ENCODE measurements around the gene DZANK1. TPM values are rescaled to one million over a fixed set of nuclear protein-coding genes. Genes with fewer than 3 reads are reported as not detected.

Gene DZANK1
- total and polyA plus RNA-seq, 9 of the 15 experiments (the other 6 are each of a cell fraction or from before 2014, with no cell fraction given), result 0.04 to 0.18 (median 0.11) TPM; not detected in 2

DNA sequence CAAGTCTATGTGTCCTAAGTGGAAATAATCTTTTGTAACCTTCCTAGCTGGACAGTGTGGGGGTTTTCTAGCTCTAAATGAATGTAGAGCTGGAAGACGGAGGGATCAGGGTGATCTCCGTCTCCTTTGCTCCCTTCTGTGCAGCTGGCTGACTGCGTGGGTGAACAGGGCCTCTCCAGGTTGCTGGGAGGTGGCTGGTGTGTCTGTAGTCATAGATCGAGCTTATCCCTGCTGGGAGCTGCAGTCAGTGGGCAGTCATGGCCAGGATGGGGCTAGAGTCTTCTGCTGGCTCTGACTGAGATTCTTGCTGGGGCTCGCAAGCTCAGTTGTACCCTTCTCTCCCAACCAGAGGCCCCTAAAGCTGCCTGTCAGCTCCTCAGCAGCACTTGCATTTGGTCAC is 47.3 kb upstream of the DZANK1 start:
- ATAC-seq, result no peak
- no peak for TF ChIP-seq ZNF395 (CRISPR knock-in tag; IDR thresholded peaks at IDR 0.05)
- no peak for TF ChIP-seq ZNF217 (CRISPR knock-in tag; IDR thresholded peaks at IDR 0.05)
- no peak for TF ChIP-seq ZBTB40 (IDR thresholded peaks at IDR 0.05)
- no peak for TF ChIP-seq ZBTB40 (CRISPR knock-in tag; IDR thresholded peaks at IDR 0.05)
- no peak for TF ChIP-seq USF1 (CRISPR knock-in tag; IDR thresholded peaks at IDR 0.05)
- TF ChIP-seq SREBF2 (CRISPR knock-in tag; IDR thresholded peaks at IDR 0.05), result no peak
- TF ChIP-seq, protein P1, sequence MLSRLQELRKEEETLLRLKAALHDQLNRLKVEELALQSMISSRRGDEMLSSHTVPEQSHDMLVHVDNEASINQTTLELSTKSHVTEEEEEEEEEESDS (CRISPR knock-in tag; IDR thresholded peaks at IDR 0.05), result no peak
- no peak for TF ChIP-seq DNMT1 (IDR thresholded peaks at IDR 0.05)
- TF ChIP-seq ZBTB8A (IDR thresholded peaks at IDR 0.05; ENCODE audit: partially characterized antibody), result no peak
- TF ChIP-seq ATF4 (CRISPR knock-in tag; IDR thresholded peaks at IDR 0.05), result no peak
- TF ChIP-seq ZNF347 (CRISPR knock-in tag; IDR thresholded peaks at IDR 0.05; ENCODE audit: low read depth), result no peak
- TF ChIP-seq POLR2A (conservative IDR thresholded peaks at IDR 0.05), result no peak

More for the DNA sequence above, 47.3 kb upstream of the DZANK1 start:
- H3K9me1 ChIP-seq (ENCODE audit: control insufficient read depth, insufficient read depth, low read length), result no peaks in the 10 kb centered on the region
- FAIRE-seq, result no peak
- intact Hi-C loops (cut with micrococcal nuclease), result no loop called here
- H4K20me1 ChIP-seq (replicated peaks; ENCODE audit: control insufficient read depth, insufficient read depth, low read length), result no peaks in the 10 kb centered on the region
- H3K4me1 ChIP-seq (replicated peaks in 1 of 2; ENCODE audit: control insufficient read depth in 2 of 2, insufficient read depth in 2 of 2, low read length in 2 of 2), result no peaks in the 10 kb centered on the region; a peak in 1 of 5 replicates
- in situ Hi-C loops (cut with MboI), result no loop called here
- 100% methylated on average over 2 of the region's 5 CpGs for WGBS (ENCODE audit: insufficient coverage, low coverage, missing lambda C conversion rate)
- H3K36me3 ChIP-seq (ENCODE audit: control insufficient read depth, insufficient read depth, low read length), result peaks cover 49% of the 10 kb centered on the region
- no peak overlapping the region for H2AFZ ChIP-seq (ENCODE audit: low read depth, low read length)
- no peak overlapping the region for H3K9ac ChIP-seq (ENCODE audit: insufficient read depth in 1 of 2, low read depth in 2 of 2, low read length in 2 of 2)
- no TSS peak for BruUV-seq (replicated peaks)
- H3K27me3 ChIP-seq (ENCODE audit: control insufficient read depth in 2 of 2, insufficient read depth in 2 of 2, low read length in 2 of 2), result no peaks in the 10 kb centered on the region
- peaks cover 3% of the 10 kb centered on the region; the same call in 1 of the 3 replicates for H3K79me2 ChIP-seq (ENCODE audit: control insufficient read depth, insufficient read depth, low read length)
- CTCF ChIA-PET (ENCODE audit: low intra/inter-chr PET ratio), result no interaction called here
- no peak overlapping the region for H3K4me3 ChIP-seq
- POLR2A ChIA-PET, result no interaction called here
- no peaks in the 10 kb centered on the region for H3K9me3 ChIP-seq (replicated peaks; ENCODE audit: control insufficient read depth, insufficient read depth, low read depth, low read length)
- DNase-seq (ENCODE audit: extremely low read depth in 1 of 4, low spot score in 3 of 4), result no peak
- H3K4me2 ChIP-seq (ENCODE audit: insufficient read depth, low read length), result no peak overlapping the region
- no peak overlapping the region for H3K27ac ChIP-seq (ENCODE audit: extremely low read depth, low read depth, low read length)
